Measurements from ENCODE around the gene SMOC2. TPM values are rescaled to one million over a fixed set of nuclear protein-coding genes. Genes with fewer than 3 reads are reported as not detected.

Gene SMOC2
- total RNA-seq, 1 experiment from 2014 or later: 0.42 TPM

GRCh38 chr6:168609026-168609685 is 168.2 kb downstream of the SMOC2 start (continued):
- TF ChIP-seq ZNF274 (IDR thresholded peaks at IDR 0.05; ENCODE audit: low read depth, low read length) (no peak), TCF7L2 (IDR thresholded peaks at IDR 0.05; ENCODE audit: borderline replicate concordance, extremely low read depth, insufficient read depth, insufficient read length) (no peak), REST (IDR thresholded peaks at IDR 0.05; ENCODE audit: low read depth) (no peak)

- Histone ChIP-seq H3K4me3 (replicated peaks in 1 of 2; ENCODE audit: low read depth in 1 of 2, low read length in 2 of 2) (no peak overlapping the region), H3K79me2 (ENCODE audit: insufficient read depth, low read length) (no peaks in the 10 kb centered on the region), H3K36me3 (ENCODE audit: control insufficient read depth in 1 of 2, insufficient read depth in 2 of 2, low read length in 2 of 2) (no peaks in the 10 kb centered on the region), H3K4me2 (ENCODE audit: low read length) (no peak overlapping the region), H2AFZ (ENCODE audit: low read depth, low read length, poor library complexity, severe bottlenecking) (no peak overlapping the region), H3K9ac (ENCODE audit: low read length) (no peak overlapping the region), H3K27me3 (ENCODE audit: insufficient read depth, low read length) (peaks cover 3% of the 10 kb centered on the region; the same call in 1 of the 2 replicates), H3K27ac (ENCODE audit: low read depth, low read length) (no peak overlapping the region), H3K4me1 (ENCODE audit: control insufficient read depth in 1 of 2, insufficient read depth in 2 of 2, low read length in 2 of 2) (no peaks in the 10 kb centered on the region), H4K20me1 (ENCODE audit: insufficient read depth) (no peaks in the 10 kb centered on the region), H3K9me3 (ENCODE audit: control insufficient read depth in 1 of 2, insufficient read depth in 1 of 2, low read depth in 1 of 2, low read length in 2 of 2) (no peaks in the 10 kb centered on the region; a peak in 1 of 4 replicates), H3K9me2 (ENCODE audit: insufficient read depth) (no peaks in the 10 kb centered on the region)
- no TSS peak for BruUV-seq (replicated peaks)
- DNase-seq (ENCODE audit: low read depth, low spot score) (no peak), ATAC-seq (no peak)
- TF ChIP-seq REST (IDR thresholded peaks at IDR 0.05; ENCODE audit: low read depth) (no peak), SRF (IDR thresholded peaks at IDR 0.05; ENCODE audit: low read depth) (no peak), MAX (IDR thresholded peaks at IDR 0.05) (no peak), POLR2A (IDR thresholded peaks at IDR 0.05; ENCODE audit: borderline replicate concordance, extremely low read depth, insufficient read depth, insufficient read length) (no peak), CTCF (IDR thresholded peaks at IDR 0.05 in 2 of 3, conservative IDR thresholded peaks at IDR 0.05 in 1 of 3; ENCODE audit: borderline replicate concordance in 1 of 3, insufficient read depth in 1 of 3, low read depth in 2 of 3, low read length in 2 of 3) (no peak), RAD21 (IDR thresholded peaks at IDR 0.05; ENCODE audit: low read depth) (no peak)
- intact Hi-C loops (cut with micrococcal nuclease): no loop called here
- ChIA-PET CTCF (no interaction called here), POLR2A (no interaction called here), RAD21 (ENCODE audit: low non-redundant PET in 1 of 2, low total read pairs in 2 of 2, uncharacterized antibody in 2 of 2, unreplicated experiment in 2 of 2) (no interaction called here)
Measured at GRCh38 chr6:168609914-168610490, 169.0 kb downstream of the SMOC2 start.
